Esophagus squamous epithelium (tissue), 4 donors: Measurements from ENCODE around the gene FLYWCH1.

Experiments used
- CTCF ChIP-seq, 6 experiments: fragments of 450-650 bp in 4 of 6; fragments of 200-600 bp in 2 of 6; sonication (generic) in 2 of 6; IDR thresholded peaks; one replicate each; pipeline ENCODE4 v1.5.1; 2016 to 2019; ENCODE audit warnings: antibody characterized with exemption in 6 of 6, mild to moderate bottlenecking in 4 of 6, moderate library complexity in 4 of 6
- POLR2A ChIP-seq, 4 donors: fragments of 450-650 bp; IDR thresholded peaks; one replicate each; pipeline ENCODE4 v1.6.1; 2017; ENCODE audit warnings: antibody characterized with exemption in 4 of 4, mild to moderate bottlenecking in 4 of 4, moderate library complexity in 3 of 4

DNA sequence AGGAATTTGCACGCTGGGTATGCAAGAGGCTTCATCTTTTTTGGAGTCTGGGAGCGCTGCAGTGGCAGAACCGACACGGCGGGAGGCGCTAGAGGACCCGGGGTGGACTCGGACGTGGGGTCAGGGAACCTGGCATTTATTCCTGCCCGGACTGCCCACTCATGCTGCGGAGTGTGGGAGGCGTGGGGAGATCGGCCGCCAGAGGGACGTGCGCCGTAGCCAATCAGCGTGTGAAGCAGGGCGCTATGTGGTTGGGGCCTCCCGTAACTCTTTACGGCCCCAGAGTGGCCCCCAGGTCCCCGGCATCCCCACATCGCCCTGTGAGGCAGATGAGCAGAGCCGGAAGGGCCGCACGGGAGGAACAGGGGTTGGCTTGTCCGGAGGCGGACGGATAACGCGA is 17.5 kb upstream of the FLYWCH1 start:
- no peak for TF ChIP-seq CTCF (IDR thresholded peaks at IDR 0.05)
- no peak for TF ChIP-seq POLR2A (IDR thresholded peaks at IDR 0.05)
